T-cell (primary cell): ENCODE results near the gene COG5. TPM values are rescaled to one million over a fixed set of nuclear protein-coding genes. Genes with fewer than 3 reads are reported as not detected.

Source experiments
- ATAC-seq, 4 experiments: fragments of 200-7000 bp in 3 of 4; fragments of 150-1000 bp in 1 of 4; cut with Tn5 transposase; replicated peaks in 1 of 4; 1 replicate in 3 of 4; 2 replicates in 1 of 4; pipeline ENCODE4 v1.10.0; 2021; ENCODE audit warnings: moderate library complexity in 3 of 4, mild to moderate bottlenecking in 2 of 4, moderate number of reproducible peaks in 1 of 4
- CTCF ChIA-PET, 2 donors: fragments of 300-600 bp; sonication (Branson Sonifier 250); formaldehyde crosslinking; loops; one replicate each; lab custom pipeline; 2022; ENCODE audit warnings: antibody characterized with exemption in 2 of 2; lab: Charles Lee
- POLR2A ChIA-PET, 2 donors: fragments of 300-600 bp; sonication (Branson Sonifier 250); formaldehyde crosslinking; loops; one replicate each; lab custom pipeline; 2022; ENCODE audit warnings: antibody characterized with exemption in 2 of 2; lab: Charles Lee
- DNase-seq, 35 experiments: peaks; one replicate each; pipeline versions ENCODE4 v3.0.0 to v3.0.0-alpha.2; 2013 to 2023
- H3K27ac ChIP-seq: one replicate; pipeline ENCODE4 v1.5.1; 2013; ENCODE audit warnings: low read length
- H3K27me3 ChIP-seq, 2 experiments: replicated peaks in 1 of 2; 1 replicate in 1 of 2; 2 replicates in 1 of 2; pipeline versions ENCODE4 v1.6.1 to v1.7.0; 2013; ENCODE audit warnings: low read length in 1 of 2, mixed read lengths in 1 of 2; ENCODE audit not compliant: control insufficient read depth in 2 of 2, insufficient read depth in 2 of 2; ENCODE audit errors: extremely low read depth in 1 of 2
- H3K36me3 ChIP-seq, 2 donors: 1 replicate in 1 of 2; 2 replicates in 1 of 2; pipeline versions ENCODE4 v1.6.1 to v1.7.0; 2013; ENCODE audit warnings: low read length in 1 of 2; ENCODE audit not compliant: control insufficient read depth in 2 of 2, insufficient read depth in 1 of 2; ENCODE audit errors: extremely low read depth in 1 of 2
- H3K4me1 ChIP-seq, 2 experiments: 1 replicate in 1 of 2; 2 replicates in 1 of 2; pipeline versions ENCODE4 v1.6.1 to v1.7.0; 2013; ENCODE audit warnings: low read length in 2 of 2, mixed read lengths in 1 of 2; ENCODE audit not compliant: insufficient read depth in 2 of 2, control insufficient read depth in 1 of 2; ENCODE audit errors: extremely low read depth in 1 of 2
- H3K4me3 ChIP-seq, 2 donors: 1 replicate in 1 of 2; 2 replicates in 1 of 2; pipeline versions ENCODE4 v1.5.1 to v1.7.0; 2013; ENCODE audit warnings: mild to moderate bottlenecking in 2 of 2, low read length in 1 of 2, moderate library complexity in 1 of 2; ENCODE audit not compliant: control insufficient read depth in 1 of 2; ENCODE audit errors: extremely low read depth in 1 of 2
- H3K9me3 ChIP-seq: 2 replicates; pipeline ENCODE4 v1.7.0; 2013
- H3K27ac Mint-ChIP-seq, 2 donors: one replicate each; pipeline ENCODE4 v1.8.0; 2020 to 2021; ENCODE audit warnings: mild to moderate bottlenecking in 2 of 2, mixed read lengths in 2 of 2
- H3K27me3 Mint-ChIP-seq, 2 donors: one replicate each; pipeline ENCODE4 v1.8.0; 2021 to 2022; ENCODE audit warnings: mixed read lengths in 2 of 2
- H3K36me3 Mint-ChIP-seq: one replicate; pipeline ENCODE4 v1.8.0; 2021; ENCODE audit warnings: mixed read lengths
- H3K4me1 Mint-ChIP-seq, 3 donors: one replicate each; pipeline ENCODE4 v1.8.0; 2020 to 2022; ENCODE audit warnings: mixed read lengths in 3 of 3, mild to moderate bottlenecking in 1 of 3
- H3K4me3 Mint-ChIP-seq, 3 donors: one replicate each; pipeline ENCODE4 v1.8.0; 2020 to 2022; ENCODE audit warnings: mild to moderate bottlenecking in 3 of 3, mixed read lengths in 3 of 3, moderate library complexity in 3 of 3
- H3K9me3 Mint-ChIP-seq, 3 donors: one replicate each; pipeline ENCODE4 v1.8.0; 2020 to 2022; ENCODE audit warnings: mixed read lengths in 3 of 3
- WGBS: methylation state at CpG from one replicate; pipeline ENCODE4 v1.1.5; 2013; ENCODE audit warnings: missing lambda C conversion rate; ENCODE audit not compliant: insufficient coverage; 5-methylcytosine and 5-hydroxymethylcytosine counted together
- total RNA-seq, 35 experiments: library from RNA in 6 of 35; stranded (reverse) in 6 of 35; fragments of 120-200 nt in 1 of 35; gene quantifications; one replicate each; pipeline versions ENCODE4 v1.2.1 to v1.2.4 and lab custom pipeline; 2013 to 2026

The COG5 gene
- total RNA-seq, 5 donors from 2014 or later (not counting 1 experiment from before 2014, with no cell fraction given), result 37.3 to 83.8 (median 55.4) TPM

- ATAC-seq, result no peak
- Mint-ChIP-seq H3K27ac (no peak overlapping the region), H3K4me3 (no peak overlapping the region), H3K27me3 (no peaks in the 10 kb centered on the region), H3K36me3 (no peaks in the 10 kb centered on the region), H3K4me1 (peaks cover 14 to 31% (median 27%) of the 10 kb centered on the region in 3 donors), H3K9me3 (no peaks in the 10 kb centered on the region)
- Histone ChIP-seq H3K4me1 (no peaks in the 10 kb centered on the region), H3K36me3 (no peaks in the 10 kb centered on the region), H3K4me3 (no peak overlapping the region), H3K27me3 (no peaks in the 10 kb centered on the region), H3K9me3 (no peaks in the 10 kb centered on the region), H3K27ac (no peak overlapping the region)
- ChIA-PET CTCF (no interaction called here), POLR2A (no interaction called here)
- no CpG with 5 or more reads among the region's 1 CpG for WGBS
- no peak for DNase-seq
Observed at GRCh38 chr7:107482571-107482970, 81.1 kb downstream of the COG5 start.

- CTCF ChIA-PET, result interaction anchor here in 1 of 2 donors (0.6 kb wide), 1 partner anchor 26 kb away, joined by 4 read pairs; no protein-coding TSS in a partner anchor
- Mint-ChIP-seq H3K9me3 (no peaks in the 10 kb centered on the region), H3K36me3 (no peaks in the 10 kb centered on the region), H3K4me3 (no peak overlapping the region), H3K4me1 (peaks cover 8 to 25% (median 21%) of the 10 kb centered on the region in 3 donors), H3K27me3 (no peaks in the 10 kb centered on the region), H3K27ac (no peak overlapping the region)
- WGBS, result 89% methylated on average over 1 of the region's 3 CpGs
- ATAC-seq (no peak), DNase-seq (no peak)
- Histone ChIP-seq H3K4me3 (no peak overlapping the region), H3K9me3 (no peaks in the 10 kb centered on the region), H3K27me3 (no peaks in the 10 kb centered on the region), H3K36me3 (no peaks in the 10 kb centered on the region), H3K4me1 (no peaks in the 10 kb centered on the region), H3K27ac (no peak overlapping the region)
- POLR2A ChIA-PET, result no interaction called here
Observed at GRCh38 chr7:107480932-107481331, 82.8 kb downstream of the COG5 start.

- Mint-ChIP-seq H3K4me1 (peaks cover 3 to 17% (median 9%) of the 10 kb centered on the region in 3 donors), H3K4me3 (no peak overlapping the region), H3K27ac (no peak overlapping the region), H3K36me3 (peaks cover 3% of the 10 kb centered on the region), H3K9me3 (no peaks in the 10 kb centered on the region), H3K27me3 (no peaks in the 10 kb centered on the region)
- ATAC-seq (no peak), DNase-seq (no peak)
- ChIA-PET CTCF (interaction anchor here in 1 of 2 donors (0.6 to 1.0 kb wide), 3 partner anchors 10 to 22 kb away, joined by 3 to 4 read pairs (median 3); partner anchors contain the start of gene GPR22), POLR2A (interaction anchor here (0.5 to 0.6 kb wide), 2 partner anchors 84 to 1750 kb away, joined by 4 to 5 read pairs; no protein-coding TSS in a partner anchor)
- H3K9me3 ChIP-seq, result no peaks in the 10 kb centered on the region
- no peak overlapping the region for H3K27ac ChIP-seq
- no peak overlapping the region for H3K4me3 ChIP-seq
- no peaks in the 10 kb centered on the region for H3K36me3 ChIP-seq
- H3K4me1 ChIP-seq, result no peaks in the 10 kb centered on the region
- no CpG with 5 or more reads among the region's 2 CpGs for WGBS
- H3K27me3 ChIP-seq, result no peaks in the 10 kb centered on the region
Observed at GRCh38 chr7:107479303-107479702, 84.4 kb downstream of the COG5 start.

- no peaks in the 10 kb centered on the region for H3K4me1 ChIP-seq
- WGBS, result 67% methylated on average over 2 of the region's 5 CpGs
- H3K27me3 ChIP-seq, result no peaks in the 10 kb centered on the region
- no peak overlapping the region for H3K27ac ChIP-seq
- no peak overlapping the region for H3K4me3 ChIP-seq
- H3K27ac Mint-ChIP-seq, result no peak overlapping the region
- CTCF ChIA-PET, result no interaction called here
- no peaks in the 10 kb centered on the region for H3K36me3 ChIP-seq
- peaks cover 5% of the 10 kb centered on the region for H3K36me3 Mint-ChIP-seq
- no peak overlapping the region for H3K4me3 Mint-ChIP-seq
- H3K9me3 Mint-ChIP-seq, result no peaks in the 10 kb centered on the region
- H3K9me3 ChIP-seq, result no peaks in the 10 kb centered on the region
- POLR2A ChIA-PET, result no interaction called here
- H3K4me1 Mint-ChIP-seq, result peaks cover 3 to 6% (median 3%) of the 10 kb centered on the region in 3 donors
- no peak for ATAC-seq
- no peaks in the 10 kb centered on the region for H3K27me3 Mint-ChIP-seq
- DNase-seq, result no peak
Observed at GRCh38 chr7:107474104-107474521, 89.6 kb downstream of the COG5 start.

- Mint-ChIP-seq H3K36me3 (peaks cover 5% of the 10 kb centered on the region), H3K4me3 (no peak overlapping the region), H3K4me1 (peaks cover 0 to 6% (median 3%) of the 10 kb centered on the region in 3 donors), H3K9me3 (no peaks in the 10 kb centered on the region), H3K27ac (no peak overlapping the region), H3K27me3 (no peaks in the 10 kb centered on the region)
- H3K9me3 ChIP-seq, result no peaks in the 10 kb centered on the region
- DNase-seq (no peak), ATAC-seq (no peak)
- H3K4me3 ChIP-seq, result no peak overlapping the region
- no peaks in the 10 kb centered on the region for H3K4me1 ChIP-seq
- H3K36me3 ChIP-seq, result no peaks in the 10 kb centered on the region
- no peak overlapping the region for H3K27ac ChIP-seq
- WGBS, result no CpG with 5 or more reads among the region's 3 CpGs
- no peaks in the 10 kb centered on the region for H3K27me3 ChIP-seq
- POLR2A ChIA-PET, result no interaction called here
- CTCF ChIA-PET, result interaction anchor here in 1 of 2 donors (1.7 kb wide), 1 partner anchor 9 kb away, joined by 5 read pairs; no protein-coding TSS in a partner anchor
Observed at GRCh38 chr7:107472116-107472515, 91.6 kb downstream of the COG5 start.

- Mint-ChIP-seq H3K4me3 (no peak overlapping the region), H3K4me1 (peaks cover 0 to 6% (median 3%) of the 10 kb centered on the region in 3 donors), H3K27me3 (no peaks in the 10 kb centered on the region), H3K36me3 (peaks cover 5% of the 10 kb centered on the region), H3K27ac (no peak overlapping the region), H3K9me3 (no peaks in the 10 kb centered on the region)
- POLR2A ChIA-PET, result no interaction called here
- no peaks in the 10 kb centered on the region for H3K36me3 ChIP-seq
- H3K27ac ChIP-seq, result no peak overlapping the region
- no peaks in the 10 kb centered on the region for H3K27me3 ChIP-seq
- no CpG with 5 or more reads among the region's 3 CpGs for WGBS
- no peak overlapping the region for H3K4me3 ChIP-seq
- no peaks in the 10 kb centered on the region for H3K4me1 ChIP-seq
- CTCF ChIA-PET, result no interaction called here
- no peak for ATAC-seq
- no peaks in the 10 kb centered on the region for H3K9me3 ChIP-seq
- DNase-seq, result no peak
Observed at GRCh38 chr7:107471292-107472070, 92.2 kb downstream of the COG5 start.
